IMR-90 (cell line): ENCODE measurements around the gene DHX57. TPM values are rescaled to one million over a fixed set of nuclear protein-coding genes. Genes with fewer than 3 reads are reported as not detected.

Source experiments
- ATAC-seq: fragments of 200-7000 bp; cut with Tn5 transposase; 2 replicates; pipeline ENCODE4 v1.9.1; 2020; ENCODE audit warnings: low read depth, mild to moderate bottlenecking, moderate library complexity
- Bru-seq: library from RNA; stranded (reverse); fragments of 400-500 nt; gene quantifications from one replicate; lab custom pipeline; 2021; lab: Mats Ljungman, UMichigan
- BruChase-seq, 2 experiments: library from RNA; stranded (reverse); fragments of 400-500 nt; gene quantifications; one replicate each; lab custom pipeline; 2021; lab: Mats Ljungman, UMichigan
- BruUV-seq: library from RNA; stranded (reverse); fragments of 400-500 nt; replicated peaks from 2 replicates; lab custom pipeline; 2021; lab: Mats Ljungman, UMichigan
- CTCF ChIA-PET: fragments of 300-600 bp; formaldehyde crosslinking; extraction: SDS; loops from one replicate; lab custom pipeline; 2021; ENCODE audit warnings: antibody characterized with exemption; lab: Yijun Ruan, JAX
- POLR2A ChIA-PET: fragments of 300-600 bp; sonication (Branson Sonifier 250); formaldehyde crosslinking; loops from one replicate; lab custom pipeline; 2022; ENCODE audit warnings: antibody characterized with exemption; ENCODE audit not compliant: unreplicated experiment; lab: Charles Lee
- DNase-seq: peaks from one replicate; pipeline ENCODE4 v3.0.0; 2013
- H2AFZ ChIP-seq: replicated peaks from 2 replicates; pipeline ENCODE3; 2013; ENCODE audit warnings: low read length, mild to moderate bottlenecking; ENCODE audit not compliant: poor library complexity
- H2AK5ac ChIP-seq: 2 replicates; pipeline ENCODE4 v1.6.1; 2013; ENCODE audit warnings: low read depth, low read length, inconsistent platforms
- H2AK9ac ChIP-seq: replicated peaks from 2 replicates; pipeline ENCODE3; 2013; ENCODE audit warnings: mild to moderate bottlenecking, low read depth, low read length, moderate library complexity; ENCODE audit not compliant: poor library complexity
- H2BK120ac ChIP-seq: 2 replicates; pipeline ENCODE4 v1.6.1; 2013; ENCODE audit warnings: low read depth, low read length, inconsistent platforms
- H2BK15ac ChIP-seq: 3 replicates; pipeline ENCODE4 v1.6.1; 2013; ENCODE audit warnings: low read depth, low read length, inconsistent platforms
- H2BK20ac ChIP-seq: 2 replicates; pipeline ENCODE4 v1.6.1; 2013; ENCODE audit warnings: low read depth, mild to moderate bottlenecking, inconsistent platforms, low read length, moderate library complexity
- H2BK5ac ChIP-seq: 2 replicates; pipeline ENCODE4 v1.6.1; 2013; ENCODE audit warnings: mild to moderate bottlenecking, low read depth, low read length, inconsistent platforms; ENCODE audit not compliant: poor library complexity, severe bottlenecking
- H3K14ac ChIP-seq: replicated peaks from 2 replicates; pipeline ENCODE4 v1.6.1; 2013; ENCODE audit warnings: low read depth, low read length, inconsistent platforms
- H3K18ac ChIP-seq: 2 replicates; pipeline ENCODE4 v1.6.1; 2013; ENCODE audit warnings: low read depth, low read length, control low read depth
- H3K23ac ChIP-seq: 2 replicates; pipeline ENCODE4 v1.6.1; 2013; ENCODE audit warnings: low read depth, low read length, inconsistent platforms
- H3K27ac ChIP-seq: 2 replicates; pipeline ENCODE4 v1.5.1; 2013; ENCODE audit warnings: mild to moderate bottlenecking, control low read depth, low read length; ENCODE audit not compliant: insufficient read depth
- H3K27me3 ChIP-seq: 2 replicates; pipeline ENCODE4 v1.6.1; 2013; ENCODE audit warnings: low read length; ENCODE audit not compliant: control insufficient read depth, insufficient read depth
- H3K36me3 ChIP-seq: 2 replicates; pipeline ENCODE4 v1.6.1; 2013; ENCODE audit warnings: low read length, mixed read lengths; ENCODE audit not compliant: control insufficient read depth, insufficient read depth
- H3K4ac ChIP-seq: 2 replicates; pipeline ENCODE4 v1.6.1; 2013; ENCODE audit warnings: low read depth, low read length, inconsistent platforms
- H3K4me1 ChIP-seq: 2 replicates; pipeline ENCODE4 v1.6.1; 2013; ENCODE audit warnings: low read length, mixed read lengths; ENCODE audit not compliant: control insufficient read depth, insufficient read depth
- H3K4me2 ChIP-seq: 2 replicates; pipeline ENCODE4 v1.6.1; 2013; ENCODE audit warnings: low read depth, mild to moderate bottlenecking, control low read depth, low read length, moderate library complexity
- H3K4me3 ChIP-seq: 2 replicates; pipeline ENCODE4 v1.5.1; 2013; ENCODE audit warnings: low read depth, mild to moderate bottlenecking, control low read depth, low read length, moderate library complexity; ENCODE audit not compliant: insufficient read depth
- H3K56ac ChIP-seq: 2 replicates; pipeline ENCODE4 v1.6.1; 2013; ENCODE audit warnings: low read length, inconsistent platforms; ENCODE audit not compliant: insufficient read depth; ENCODE audit errors: extremely low read depth
- H3K79me1 ChIP-seq, 2 experiments: 2 replicates each; pipeline ENCODE4 v1.6.1; 2013; ENCODE audit warnings: low read length in 2 of 2, inconsistent platforms in 1 of 2, low read depth in 1 of 2
- H3K9ac ChIP-seq: 2 replicates; pipeline ENCODE4 v1.6.1; 2013; ENCODE audit warnings: low read depth, low read length, control low read depth
- H3K9me1 ChIP-seq: 2 replicates; pipeline ENCODE4 v1.6.1; 2013; ENCODE audit warnings: low read length, inconsistent platforms; ENCODE audit not compliant: insufficient read depth
- H3K9me3 ChIP-seq: 2 replicates; pipeline ENCODE4 v1.6.1; 2013; ENCODE audit warnings: low read length; ENCODE audit not compliant: control insufficient read depth, insufficient read depth
- H4K20me1 ChIP-seq: 2 replicates; pipeline ENCODE4 v1.6.1; 2013; ENCODE audit warnings: low read length, inconsistent platforms; ENCODE audit not compliant: insufficient read depth
- H4K5ac ChIP-seq: 2 replicates; pipeline ENCODE4 v1.6.1; 2013; ENCODE audit warnings: mild to moderate bottlenecking, low read depth, low read length, control low read depth
- H4K8ac ChIP-seq, 2 experiments: 2 replicates each; pipeline ENCODE4 v1.6.1; 2013; ENCODE audit warnings: low read depth in 2 of 2, low read length in 2 of 2, control low read depth in 1 of 2, inconsistent platforms in 1 of 2
- H4K91ac ChIP-seq: 2 replicates; pipeline ENCODE4 v1.6.1; 2013; ENCODE audit warnings: low read depth, low read length, inconsistent platforms; ENCODE audit not compliant: insufficient read depth
- BHLHE40 ChIP-seq: fragments of 150-350 bp; IDR thresholded peaks from 2 replicates; pipeline ENCODE4 v1.6.1; 2016; ENCODE audit warnings: mild to moderate bottlenecking, low read depth, low read length
- MXI1 ChIP-seq: IDR thresholded peaks from 2 replicates; pipeline ENCODE4 v1.6.1; 2012; ENCODE audit warnings: low read depth, mild to moderate bottlenecking, low read length, moderate library complexity, borderline replicate concordance
- RCOR1 ChIP-seq: IDR thresholded peaks from 2 replicates; pipeline ENCODE4 v1.6.1; 2012; ENCODE audit warnings: mild to moderate bottlenecking, low read length, improper control_type of control experiment; ENCODE audit not compliant: insufficient replicate concordance
- WGBS, 2 experiments: methylation state at CpG; one replicate each; pipeline versions ENCODE4 v1.1.5 to v1.1.7; 2013; ENCODE audit warnings: missing lambda C conversion rate in 2 of 2; ENCODE audit not compliant: insufficient read length in 1 of 2; ENCODE audit errors: extremely low coverage in 2 of 2; 5-methylcytosine and 5-hydroxymethylcytosine counted together
- dilution Hi-C: fragments of 300-500 bp; cut with HindIII; formaldehyde crosslinking; loops from one replicate; pipeline ENCODE4 v1.14.3; 2018; ENCODE audit warnings: low sequenced_read_pairs; ENCODE audit not compliant: unreplicated experiment
- in situ Hi-C: fragments of 300-500 bp; cut with MboI; formaldehyde crosslinking; loops from 3 replicates; pipeline ENCODE4 v1.14.3; 2019; ENCODE audit warnings: low sequenced_read_pairs, inconsistent platforms, mixed read lengths
- intact Hi-C: fragments of 100-400 bp; cut with micrococcal nuclease; formaldehyde crosslinking; loops from 2 replicates; pipeline ENCODE4 v1.10.0; 2022
- long read RNA-seq: library from polyadenylated mRNA; unstranded; transcript quantifications from one replicate; pipeline ENCODE4 v2.0.0, GENCODE V29; 2021; ENCODE audit not compliant: unreplicated experiment
- polyA plus RNA-seq, 3 experiments: library from polyadenylated mRNA; depleted of rRNA; stranded (reverse); fragments of >200 nt; gene quantifications; 2 replicates each; pipeline ENCODE4 v1.2.3, GENCODE V29; 2012; ENCODE audit warnings: low replicate concordance in 1 of 3
- total RNA-seq: library from RNA; depleted of rRNA; stranded (reverse); fragments of >200 nt; gene quantifications from 2 replicates; pipeline ENCODE4 v1.2.3, GENCODE V29; 2012; rRNA removed

Gene DHX57, protein sequence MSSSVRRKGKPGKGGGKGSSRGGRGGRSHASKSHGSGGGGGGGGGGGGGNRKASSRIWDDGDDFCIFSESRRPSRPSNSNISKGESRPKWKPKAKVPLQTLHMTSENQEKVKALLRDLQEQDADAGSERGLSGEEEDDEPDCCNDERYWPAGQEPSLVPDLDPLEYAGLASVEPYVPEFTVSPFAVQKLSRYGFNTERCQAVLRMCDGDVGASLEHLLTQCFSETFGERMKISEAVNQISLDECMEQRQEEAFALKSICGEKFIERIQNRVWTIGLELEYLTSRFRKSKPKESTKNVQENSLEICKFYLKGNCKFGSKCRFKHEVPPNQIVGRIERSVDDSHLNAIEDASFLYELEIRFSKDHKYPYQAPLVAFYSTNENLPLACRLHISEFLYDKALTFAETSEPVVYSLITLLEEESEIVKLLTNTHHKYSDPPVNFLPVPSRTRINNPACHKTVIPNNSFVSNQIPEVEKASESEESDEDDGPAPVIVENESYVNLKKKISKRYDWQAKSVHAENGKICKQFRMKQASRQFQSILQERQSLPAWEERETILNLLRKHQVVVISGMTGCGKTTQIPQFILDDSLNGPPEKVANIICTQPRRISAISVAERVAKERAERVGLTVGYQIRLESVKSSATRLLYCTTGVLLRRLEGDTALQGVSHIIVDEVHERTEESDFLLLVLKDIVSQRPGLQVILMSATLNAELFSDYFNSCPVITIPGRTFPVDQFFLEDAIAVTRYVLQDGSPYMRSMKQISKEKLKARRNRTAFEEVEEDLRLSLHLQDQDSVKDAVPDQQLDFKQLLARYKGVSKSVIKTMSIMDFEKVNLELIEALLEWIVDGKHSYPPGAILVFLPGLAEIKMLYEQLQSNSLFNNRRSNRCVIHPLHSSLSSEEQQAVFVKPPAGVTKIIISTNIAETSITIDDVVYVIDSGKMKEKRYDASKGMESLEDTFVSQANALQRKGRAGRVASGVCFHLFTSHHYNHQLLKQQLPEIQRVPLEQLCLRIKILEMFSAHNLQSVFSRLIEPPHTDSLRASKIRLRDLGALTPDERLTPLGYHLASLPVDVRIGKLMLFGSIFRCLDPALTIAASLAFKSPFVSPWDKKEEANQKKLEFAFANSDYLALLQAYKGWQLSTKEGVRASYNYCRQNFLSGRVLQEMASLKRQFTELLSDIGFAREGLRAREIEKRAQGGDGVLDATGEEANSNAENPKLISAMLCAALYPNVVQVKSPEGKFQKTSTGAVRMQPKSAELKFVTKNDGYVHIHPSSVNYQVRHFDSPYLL (N-terminal part only)
- total RNA-seq = 23.9 and 24.4 TPM in 2 replicates
- polyA plus RNA-seq (2012; rRNA removed) = 8.0 and 9.5 TPM in 2 replicates
- polyA plus RNA-seq (2012; cell fraction: cytosol; rRNA removed) = 1.8 and 3.7 TPM in 2 replicates
- polyA plus RNA-seq (2012; cell fraction: nucleus; rRNA removed; ENCODE audit: low replicate concordance) = 2.2 and 17.4 TPM in 2 replicates
- percentile 66 among the genes with signal in this experiment for Bru-seq, nascent RNA
- BruChase-seq, experiment 1, labeled RNA remaining after a 6-hour chase = percentile 71 among the genes with signal in this experiment
- BruChase-seq, experiment 2, labeled RNA remaining after a 2-hour chase = percentile 61 among the genes with signal in this experiment
- long read RNA-seq, full-length matches to known transcripts = 1 of 3 reads
- long read RNA-seq, partial matches to known transcripts = 1 of 3 reads
- long read RNA-seq, other reads (novel, unspliced or antisense) = 1 of 3 reads

DNA sequence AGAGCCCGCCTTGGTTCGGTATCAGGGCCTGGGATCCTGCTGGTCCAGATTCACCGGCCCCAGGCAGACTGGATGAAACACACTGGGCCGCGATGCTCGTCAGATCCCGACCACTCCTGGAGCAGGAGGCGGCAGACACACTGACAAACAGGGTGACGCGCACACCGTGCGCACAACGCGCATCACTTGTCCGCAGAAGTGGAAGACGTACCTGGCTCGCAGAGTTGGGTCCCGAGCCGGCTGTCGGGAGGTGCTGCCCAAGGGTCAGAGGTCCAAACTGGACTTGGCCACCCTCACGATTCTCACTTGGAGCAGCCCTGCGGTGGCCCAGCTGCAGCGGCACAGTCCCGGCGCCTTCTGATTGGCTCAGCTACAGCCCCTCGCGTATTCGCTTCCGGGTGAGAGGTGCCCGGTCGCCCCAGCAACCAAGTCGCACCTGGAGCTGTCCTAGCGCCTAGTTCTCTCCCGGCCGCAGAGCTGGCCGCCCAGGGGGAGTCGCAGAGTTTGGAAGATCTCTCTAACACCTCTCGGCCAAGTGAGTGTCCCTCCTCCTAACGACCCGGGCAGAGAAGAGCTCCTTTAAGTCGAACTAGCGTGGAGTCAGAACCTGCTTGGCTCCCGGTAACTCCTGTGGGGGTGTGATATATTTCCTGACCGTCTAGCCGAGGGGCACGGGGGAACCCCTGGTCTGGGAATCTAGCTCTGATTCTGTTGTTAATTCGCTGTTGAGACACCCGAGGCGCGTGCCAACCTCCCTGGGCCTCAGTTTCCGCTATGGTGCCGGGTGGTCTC lies at the start of gene DHX57, which contains the start of gene MORN2:
TSS of gene DHX57 (minus strand) at position 359 of the 792 bp plus-strand sequence. CDS start 7,529 bp downstream, outside the sequence.
TSS of gene MORN2 (plus strand) at position 401 of the 792 bp plus-strand sequence.
- peak within 1 kb of the TSS; percentile 93 for H3K4me2 ChIP-seq
- H3K9me3 ChIP-seq = no peaks in the 10 kb centered on the region
- intact Hi-C loops = loop anchor here (10.0 kb wide), 1 partner anchor 119 kb away; no protein-coding TSS in a partner anchor
- no peaks in the 10 kb centered on the region for H4K20me1 ChIP-seq
- no peaks in the 10 kb centered on the region for H3K4me1 ChIP-seq
- peak within 1 kb of the TSS; percentile 82 for H3K4ac ChIP-seq
- H4K8ac ChIP-seq = peak within 1 kb of the TSS; percentile 78 to 94
- H2BK120ac ChIP-seq = 0 out of 2 replicates have a peak within 1 kb of the TSS, but pooled peaks have one; percentile 17
- CTCF ChIA-PET = no interaction called here
- peak within 1 kb of the TSS; percentile 84 for H3K18ac ChIP-seq
- TF ChIP-seq MXI1 (peak; percentile 73), BHLHE40 (peak; percentile 37), RCOR1 (no peak)
- H3K79me1 ChIP-seq = peaks cover 10 to 30% of the 10 kb centered on the region in 2 experiments; a peak in 3 of 4 replicates
- dilution Hi-C loops = no loop called here
- H3K4me3 ChIP-seq = peak within 1 kb of the TSS; percentile 89
- peak within 1 kb of the TSS; percentile 91 for H3K23ac ChIP-seq
- H3K36me3 ChIP-seq = no peaks in the 10 kb centered on the region
- H2AK5ac ChIP-seq = no peak within 1 kb of the TSS
- H3K9ac ChIP-seq = peak within 1 kb of the TSS; percentile 80
- H2AK9ac ChIP-seq = peak within 1 kb of the TSS; percentile 23
- in situ Hi-C loops = no loop called here
- peak within 1 kb of the TSS; percentile 99 for H2AFZ ChIP-seq
- H2BK15ac ChIP-seq = no peak within 1 kb of the TSS
- H3K14ac ChIP-seq = peak within 1 kb of the TSS; percentile 89
- peak within 1 kb of the TSS; percentile 52 for H3K27ac ChIP-seq
- 0 out of 2 replicates have a peak, but pooled peaks cover 3% of the 10 kb centered on the region for H3K9me1 ChIP-seq
- no TSS peak for BruUV-seq
- ATAC-seq = peak; percentile 98
- H4K91ac ChIP-seq = peak within 1 kb of the TSS; percentile 76; the same call in 1 of the 2 replicates
- no peak within 1 kb of the TSS for H2BK20ac ChIP-seq
- WGBS, 2 experiments = 0% methylated on average over 25 of the region's 52 CpGs; no CpG with 5 or more reads in 1 of the 2 experiments
- H3K56ac ChIP-seq = peak within 1 kb of the TSS; percentile 36; the same call in 1 of the 2 replicates
- peak within 1 kb of the TSS; percentile 93 for H4K5ac ChIP-seq
- peak; percentile 74 for DNase-seq
- POLR2A ChIA-PET = no interaction called here
- peak within 1 kb of the TSS; percentile 63 for H2BK5ac ChIP-seq
- no peaks in the 10 kb centered on the region for H3K27me3 ChIP-seq
